ENCODE measurements around the gene SF3B1. TPM values are rescaled to one million over a fixed set of nuclear protein-coding genes. Genes with fewer than 3 reads are reported as not detected.

Gene SF3B1
- total RNA-seq, 1 experiment from 2014 or later, result 156 TPM

DNA sequence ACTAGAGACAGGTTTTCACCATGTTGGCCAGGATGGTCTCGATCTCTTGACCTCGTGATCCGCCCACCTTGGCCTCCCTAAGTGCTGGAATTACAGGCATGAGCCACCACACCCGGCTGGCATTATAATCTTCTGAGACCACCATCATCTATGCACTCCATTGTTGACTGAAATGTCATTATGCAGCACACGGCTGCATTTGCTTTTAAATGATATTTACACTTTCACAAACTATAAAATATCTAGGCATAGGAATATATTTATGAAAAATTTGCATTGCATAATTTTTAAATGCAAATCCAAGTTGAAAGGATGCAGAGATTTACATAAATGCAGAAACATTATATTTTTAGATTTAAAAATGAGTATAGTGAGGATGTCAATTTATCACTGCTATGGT is 94.2 kb downstream of the SF3B1 start:
- no TSS peak for BruUV-seq (replicated peaks)
- Histone ChIP-seq H3K4me3 (no peak overlapping the region), H3K27ac (no peak overlapping the region), H3K4me1 (replicated peaks; ENCODE audit: insufficient read depth) (no peaks in the 10 kb centered on the region), H3F3A (ENCODE audit: insufficient read depth, low read depth) (no peaks in the 10 kb centered on the region), H3K9me3 (ENCODE audit: insufficient read depth, low read depth) (no peaks in the 10 kb centered on the region), H3K36me3 (ENCODE audit: low read depth) (no peaks in the 10 kb centered on the region), H3K27me3 (ENCODE audit: insufficient read depth, low read depth) (no peaks in the 10 kb centered on the region), H2AFZ (no peak overlapping the region), H3K9me2 (ENCODE audit: insufficient read depth) (no peaks in the 10 kb centered on the region), H4K20me1 (ENCODE audit: insufficient read depth) (no peaks in the 10 kb centered on the region), H3K4me2 (no peak overlapping the region), H3K79me2 (ENCODE audit: low read depth) (no peaks in the 10 kb centered on the region)
- TF ChIP-seq, protein P1, sequence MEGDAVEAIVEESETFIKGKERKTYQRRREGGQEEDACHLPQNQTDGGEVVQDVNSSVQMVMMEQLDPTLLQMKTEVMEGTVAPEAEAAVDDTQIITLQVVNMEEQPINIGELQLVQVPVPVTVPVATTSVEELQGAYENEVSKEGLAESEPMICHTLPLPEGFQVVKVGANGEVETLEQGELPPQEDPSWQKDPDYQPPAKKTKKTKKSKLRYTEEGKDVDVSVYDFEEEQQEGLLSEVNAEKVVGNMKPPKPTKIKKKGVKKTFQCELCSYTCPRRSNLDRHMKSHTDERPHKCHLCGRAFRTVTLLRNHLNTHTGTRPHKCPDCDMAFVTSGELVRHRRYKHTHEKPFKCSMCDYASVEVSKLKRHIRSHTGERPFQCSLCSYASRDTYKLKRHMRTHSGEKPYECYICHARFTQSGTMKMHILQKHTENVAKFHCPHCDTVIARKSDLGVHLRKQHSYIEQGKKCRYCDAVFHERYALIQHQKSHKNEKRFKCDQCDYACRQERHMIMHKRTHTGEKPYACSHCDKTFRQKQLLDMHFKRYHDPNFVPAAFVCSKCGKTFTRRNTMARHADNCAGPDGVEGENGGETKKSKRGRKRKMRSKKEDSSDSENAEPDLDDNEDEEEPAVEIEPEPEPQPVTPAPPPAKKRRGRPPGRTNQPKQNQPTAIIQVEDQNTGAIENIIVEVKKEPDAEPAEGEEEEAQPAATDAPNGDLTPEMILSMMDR (conservative IDR thresholded peaks at IDR 0.05), result no peak
- no peak for TF ChIP-seq EZH2 (IDR thresholded peaks at IDR 0.05; ENCODE audit: low read depth)
- CTCF ChIA-PET, result no interaction called here
- no peak for DNase-seq
- intact Hi-C loops (cut with micrococcal nuclease; ENCODE audit: unreplicated experiment), result no loop called here
- POLR2A ChIA-PET (ENCODE audit: unreplicated experiment), result no interaction called here

Other genes starting within 250 kb of the SF3B1 start
- gene ANKRD44, start 124.2 kb downstream of the SF3B1 start, total RNA-seq (2021), result 1.7 and 3.4 TPM in 2 replicates
- gene COQ10B, start 18.5 kb upstream of the SF3B1 start, total RNA-seq (2021), result 14.8 and 18.1 TPM in 2 replicates
- gene HSPD1, start 64.8 kb upstream of the SF3B1 start, total RNA-seq (2021), result 532 and 557 TPM in 2 replicates
- gene HSPE1, start 65.4 kb upstream of the SF3B1 start, total RNA-seq (2021), result 113 and 219 TPM in 2 replicates
- gene MOB4, start 81.0 kb upstream of the SF3B1 start, total RNA-seq (2021), result 19.9 and 20.1 TPM in 2 replicates
- not detected in 2 replicates for gene RFTN2, start 240.6 kb upstream of the SF3B1 start, total RNA-seq (2021)